Smooth muscle cell (in vitro differentiated cells): Measurements from ENCODE around the gene RELCH. TPM values are rescaled to one million over a fixed set of nuclear protein-coding genes. Genes with fewer than 3 reads are reported as not detected.

Experiments
- DNase-seq: peaks from one replicate; lab custom pipeline; 2025; ENCODE audit not compliant: unreplicated experiment; lab: John Stamatoyannopoulos, UW
- H2AFZ ChIP-seq: fragments of 200-600 bp; sonication (generic); 2 replicates; pipeline ENCODE4 v1.6.0; 2016; ENCODE audit warnings: antibody characterized with exemption, low read depth, mild to moderate bottlenecking
- H3F3A ChIP-seq: fragments of 200-600 bp; sonication (generic); 2 replicates; pipeline ENCODE4 v1.6.0; 2017; ENCODE audit warnings: antibody characterized with exemption, low read depth
- H3K27ac ChIP-seq: fragments of 200-600 bp; sonication (generic); 2 replicates; pipeline ENCODE4 v1.5.1; 2016; ENCODE audit warnings: low read depth, mild to moderate bottlenecking
- H3K27me3 ChIP-seq: fragments of 200-600 bp; sonication (generic); 2 replicates; pipeline ENCODE4 v1.6.1; 2016; ENCODE audit warnings: low read depth, mild to moderate bottlenecking
- H3K36me3 ChIP-seq: fragments of 200-600 bp; sonication (generic); 2 replicates; pipeline ENCODE4 v1.5.1; 2016; ENCODE audit warnings: low read depth
- H3K4me1 ChIP-seq: fragments of 200-600 bp; sonication (generic); 2 replicates; pipeline ENCODE4 v1.5.1; 2016; ENCODE audit warnings: low read depth
- H3K4me2 ChIP-seq: fragments of 200-600 bp; sonication (generic); 2 replicates; pipeline ENCODE4 v1.6.0; 2016; ENCODE audit warnings: mild to moderate bottlenecking
- H3K4me3 ChIP-seq: fragments of 200-600 bp; sonication (generic); 2 replicates; pipeline ENCODE4 v1.5.1; 2016; ENCODE audit warnings: mild to moderate bottlenecking
- H3K79me2 ChIP-seq: fragments of 200-600 bp; sonication (generic); 2 replicates; pipeline ENCODE4 v1.6.0; 2016; ENCODE audit warnings: low read depth, mild to moderate bottlenecking
- H3K9ac ChIP-seq: fragments of 200-600 bp; sonication (generic); 2 replicates; pipeline ENCODE4 v1.6.0; 2016; ENCODE audit warnings: low read depth
- H3K9me3 ChIP-seq: fragments of 200-600 bp; sonication (generic); replicated peaks from 2 replicates; pipeline ENCODE4 v1.5.1; 2016; ENCODE audit warnings: low read depth
- H4K20me1 ChIP-seq: fragments of 200-600 bp; sonication (generic); 2 replicates; pipeline ENCODE4 v1.6.0; 2016; ENCODE audit warnings: low read depth
- WGBS: methylation state at CpG from one replicate; pipeline ENCODE4 v1.1.7; 2016; ENCODE audit warnings: low lambda C conversion rate; 5-methylcytosine and 5-hydroxymethylcytosine counted together
- polyA plus RNA-seq: library from polyadenylated mRNA; unstranded; fragments of >200 nt; fragmentation: Nextera tagmentation; extraction: Ambion mirVana; gene quantifications from 2 replicates; pipeline ENCODE4 v1.2.1, GENCODE V29; 2016
- total RNA-seq: library from RNA; depleted of rRNA; stranded (reverse); fragments of >200 nt; gene quantifications from 2 replicates; pipeline ENCODE4 v1.2.3, GENCODE V29; 2014
- TF ChIP-seq, protein P1 (sequence below): fragments of 200-600 bp; sonication (generic); IDR thresholded peaks from 2 replicates; pipeline ENCODE4 v1.5.1; 2017; ENCODE audit warnings: borderline replicate concordance, mild to moderate bottlenecking, antibody characterized with exemption; ENCODE audit not compliant: insufficient read depth, poor library complexity, severe bottlenecking

RELCH gene
- total and polyA plus RNA-seq, 2 experiments from 2014 or later: 3.6 to 19.2 TPM

DNA sequence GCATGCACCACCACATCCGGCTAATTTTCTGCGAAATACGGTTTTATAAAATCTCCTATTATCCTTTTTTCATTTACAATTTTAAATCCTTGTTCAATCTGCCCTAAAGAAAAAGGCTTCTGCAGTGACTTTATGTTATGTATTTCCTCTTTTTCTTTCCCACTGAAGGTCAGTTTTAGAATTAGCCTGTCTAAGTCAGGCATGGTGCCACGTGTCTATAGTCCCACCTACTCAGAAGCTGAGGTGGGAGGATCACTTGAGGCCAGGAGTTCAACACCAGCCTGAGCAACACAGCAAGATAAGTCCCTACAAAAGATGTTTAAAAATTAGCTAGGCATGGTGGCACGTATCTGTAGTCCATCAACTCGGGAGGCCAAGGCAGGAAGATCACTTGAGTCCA is 98.2 kb downstream of the RELCH start:
- TF ChIP-seq, protein P1, sequence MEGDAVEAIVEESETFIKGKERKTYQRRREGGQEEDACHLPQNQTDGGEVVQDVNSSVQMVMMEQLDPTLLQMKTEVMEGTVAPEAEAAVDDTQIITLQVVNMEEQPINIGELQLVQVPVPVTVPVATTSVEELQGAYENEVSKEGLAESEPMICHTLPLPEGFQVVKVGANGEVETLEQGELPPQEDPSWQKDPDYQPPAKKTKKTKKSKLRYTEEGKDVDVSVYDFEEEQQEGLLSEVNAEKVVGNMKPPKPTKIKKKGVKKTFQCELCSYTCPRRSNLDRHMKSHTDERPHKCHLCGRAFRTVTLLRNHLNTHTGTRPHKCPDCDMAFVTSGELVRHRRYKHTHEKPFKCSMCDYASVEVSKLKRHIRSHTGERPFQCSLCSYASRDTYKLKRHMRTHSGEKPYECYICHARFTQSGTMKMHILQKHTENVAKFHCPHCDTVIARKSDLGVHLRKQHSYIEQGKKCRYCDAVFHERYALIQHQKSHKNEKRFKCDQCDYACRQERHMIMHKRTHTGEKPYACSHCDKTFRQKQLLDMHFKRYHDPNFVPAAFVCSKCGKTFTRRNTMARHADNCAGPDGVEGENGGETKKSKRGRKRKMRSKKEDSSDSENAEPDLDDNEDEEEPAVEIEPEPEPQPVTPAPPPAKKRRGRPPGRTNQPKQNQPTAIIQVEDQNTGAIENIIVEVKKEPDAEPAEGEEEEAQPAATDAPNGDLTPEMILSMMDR: no peak
- peaks cover 7% of the 10 kb centered on the region for H4K20me1 ChIP-seq
- no peak overlapping the region for H3K27ac ChIP-seq
- DNase-seq: no peak
- H3F3A ChIP-seq: no peaks in the 10 kb centered on the region
- H3K4me1 ChIP-seq: peaks cover 12% of the 10 kb centered on the region
- no peaks in the 10 kb centered on the region for H3K27me3 ChIP-seq
- no peaks in the 10 kb centered on the region for H3K36me3 ChIP-seq
- H3K4me3 ChIP-seq: no peak overlapping the region
- no peaks in the 10 kb centered on the region for H3K9me3 ChIP-seq
- H3K9ac ChIP-seq: no peak overlapping the region
- WGBS: 97% methylated on average over 6 of the region's 6 CpGs
- no peak overlapping the region for H3K4me2 ChIP-seq
- H3K79me2 ChIP-seq: no peaks in the 10 kb centered on the region
- no peak overlapping the region for H2AFZ ChIP-seq

DNA sequence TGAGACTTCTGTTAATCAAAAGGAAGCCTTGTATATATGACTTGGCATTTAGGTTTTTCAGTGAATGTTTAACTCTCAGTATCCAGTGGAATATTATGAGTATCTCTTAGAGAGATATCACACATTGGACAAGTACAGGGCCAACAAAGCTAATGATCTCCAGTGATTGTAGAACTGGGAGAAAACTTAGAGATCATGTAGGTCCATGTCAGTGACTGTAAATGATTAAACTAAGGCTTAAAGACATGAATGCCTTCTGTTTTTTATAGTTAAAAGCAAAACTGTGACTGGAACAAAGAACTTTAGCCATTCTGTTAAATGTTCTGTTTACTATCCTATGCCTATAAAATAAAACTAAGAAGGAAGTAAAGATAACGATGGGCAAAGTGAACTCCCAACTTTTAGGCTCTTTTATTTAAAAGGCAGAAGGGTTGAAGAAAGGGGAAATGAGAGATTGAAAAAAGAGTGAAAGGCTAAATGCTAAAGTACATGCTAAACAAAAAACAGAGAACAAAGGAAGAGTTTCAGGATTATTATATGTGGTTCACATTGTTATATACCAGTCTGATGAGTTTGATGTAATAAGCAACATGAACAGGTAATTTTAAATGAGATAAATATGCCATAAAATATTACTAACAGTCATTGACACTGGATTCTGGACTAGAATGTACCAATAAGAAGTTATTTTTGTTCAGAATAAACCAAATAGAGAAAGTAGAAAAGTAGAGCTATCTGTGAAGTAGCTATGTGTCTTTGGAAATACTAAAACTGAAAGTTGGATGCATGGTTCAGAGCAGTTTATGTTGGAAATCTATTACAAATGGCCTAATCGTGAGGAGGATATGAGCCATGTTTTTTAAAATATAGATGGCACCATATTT is 101.0 kb downstream of the RELCH start:
- TF ChIP-seq, protein P1: no peak

DNA sequence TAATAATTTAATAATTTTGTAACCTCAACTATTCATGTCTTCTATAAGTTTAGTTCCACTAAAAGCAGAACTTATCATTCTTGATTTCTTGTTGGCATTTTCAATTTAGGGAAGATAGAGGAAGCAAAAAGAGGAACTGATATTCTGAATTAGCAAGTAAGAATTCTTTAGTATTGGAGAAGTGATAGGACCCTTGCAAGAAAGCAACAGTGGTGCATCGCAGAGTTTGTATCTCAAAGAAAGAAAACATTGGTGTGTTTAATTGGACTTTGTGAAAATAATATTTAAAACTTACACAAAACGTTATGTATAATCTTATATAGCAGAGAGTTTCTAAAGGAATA is 101.6 kb downstream of the RELCH start:
- TF ChIP-seq, protein P1: no peak
- no peaks in the 10 kb centered on the region for H3K27me3 ChIP-seq
- no peak for DNase-seq
- no peak overlapping the region for H3K27ac ChIP-seq
- no peak overlapping the region for H3K9ac ChIP-seq
- H3K9me3 ChIP-seq: no peaks in the 10 kb centered on the region
- no peak overlapping the region for H3K4me3 ChIP-seq
- no peaks in the 10 kb centered on the region for H3K4me1 ChIP-seq
- no peaks in the 10 kb centered on the region for H3K36me3 ChIP-seq
- H3K4me2 ChIP-seq: no peak overlapping the region
- no peaks in the 10 kb centered on the region for H4K20me1 ChIP-seq
- 95% methylated on average over 2 of the region's 2 CpGs for WGBS
- no peaks in the 10 kb centered on the region for H3F3A ChIP-seq
- no peaks in the 10 kb centered on the region for H3K79me2 ChIP-seq
- H2AFZ ChIP-seq: no peak overlapping the region

More for the DNA sequence above, 101.0 kb downstream of the RELCH start:
- Histone ChIP-seq H3K9ac (no peak overlapping the region), H3K4me3 (no peak overlapping the region), H3K27ac (no peak overlapping the region), H3K4me2 (no peak overlapping the region), H3K36me3 (no peaks in the 10 kb centered on the region), H3K4me1 (no peaks in the 10 kb centered on the region), H4K20me1 (no peaks in the 10 kb centered on the region), H3F3A (no peaks in the 10 kb centered on the region), H2AFZ (no peak overlapping the region), H3K27me3 (no peaks in the 10 kb centered on the region), H3K79me2 (no peaks in the 10 kb centered on the region), H3K9me3 (no peaks in the 10 kb centered on the region)
- no peak for DNase-seq
- WGBS: 80% methylated on average over 2 of the region's 2 CpGs

DNA sequence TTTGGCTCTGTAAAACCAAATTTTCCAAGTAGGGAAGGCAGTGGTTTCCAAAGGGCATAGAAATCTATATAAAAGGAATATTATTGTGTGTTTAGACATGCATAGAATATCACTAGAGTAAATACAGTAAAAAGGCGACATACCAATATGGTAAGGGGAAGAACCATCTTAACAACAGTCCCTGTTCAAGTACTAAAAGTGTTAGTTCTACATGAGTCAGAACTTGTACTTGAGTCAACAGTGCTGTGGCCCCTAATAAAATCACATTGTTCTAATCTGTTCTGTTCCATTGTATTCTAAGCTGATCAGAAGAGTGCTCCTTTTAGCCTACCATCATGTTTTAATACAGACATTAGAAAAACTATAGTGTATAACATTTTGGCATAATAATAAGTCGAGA is 102.0 kb downstream of the RELCH start:
- Histone ChIP-seq H3K27me3 (no peaks in the 10 kb centered on the region), H4K20me1 (no peaks in the 10 kb centered on the region), H3K4me3 (no peak overlapping the region), H3K27ac (no peak overlapping the region), H3K4me2 (no peak overlapping the region), H3F3A (no peaks in the 10 kb centered on the region), H2AFZ (no peak overlapping the region), H3K36me3 (no peaks in the 10 kb centered on the region), H3K4me1 (no peaks in the 10 kb centered on the region), H3K79me2 (no peaks in the 10 kb centered on the region), H3K9me3 (no peaks in the 10 kb centered on the region), H3K9ac (no peak overlapping the region)
- no peak for DNase-seq
- TF ChIP-seq, protein P1: no peak
- WGBS: 95% methylated on average over 2 of the region's 2 CpGs
